Mesothelial cell of epicardium (in vitro differentiated cells): ENCODE results near the gene LUZP2. TPM values are rescaled to one million over a fixed set of nuclear protein-coding genes. Genes with fewer than 3 reads are reported as not detected.

Experiments
- DNase-seq, 2 experiments: peaks; one replicate each; pipeline ENCODE4 v3.0.0; 2021; ENCODE audit warnings: low spot score in 2 of 2; ENCODE audit not compliant: unreplicated experiment in 2 of 2
- H3K27ac Mint-ChIP-seq: 2 replicates; pipeline ENCODE4 v1.8.0; 2021; ENCODE audit warnings: mixed read lengths
- H3K27me3 Mint-ChIP-seq: 2 replicates; pipeline ENCODE4 v1.8.0; 2021; ENCODE audit warnings: low read depth, mixed read lengths
- H3K36me3 Mint-ChIP-seq: 2 replicates; pipeline ENCODE4 v1.8.0; 2021; ENCODE audit warnings: mixed read lengths
- H3K4me1 Mint-ChIP-seq: 2 replicates; pipeline ENCODE4 v1.8.0; 2021; ENCODE audit warnings: mixed read lengths
- H3K4me3 Mint-ChIP-seq: 2 replicates; pipeline ENCODE4 v1.8.0; 2021; ENCODE audit warnings: mild to moderate bottlenecking, moderate library complexity, mixed read lengths
- H3K9me3 Mint-ChIP-seq: 2 replicates; pipeline ENCODE4 v1.8.0; 2021; ENCODE audit warnings: mixed read lengths
- total RNA-seq: library from RNA; stranded (reverse); gene quantifications from 3 replicates; pipeline ENCODE4 v1.2.1, GENCODE V29; 2021
- TF ChIP-seq, protein P1 (sequence below): fragments of 200-600 bp; sonication (generic); IDR thresholded peaks from one replicate; pipeline ENCODE4 v1.5.0; 2021; ENCODE audit warnings: antibody characterized with exemption; ENCODE audit not compliant: unreplicated experiment

The LUZP2 gene
- total RNA-seq, 1 donor from 2014 or later, result 4.5 TPM

GRCh38 chr11:24932110-24933000 is 435.5 kb downstream of the LUZP2 start:
- H3K4me3 Mint-ChIP-seq, result no peak overlapping the region
- H3K27me3 Mint-ChIP-seq, result no peaks in the 10 kb centered on the region
- DNase-seq, result no peak
- peaks cover 10% of the 10 kb centered on the region for H3K36me3 Mint-ChIP-seq
- no peak overlapping the region for H3K27ac Mint-ChIP-seq
- TF ChIP-seq, protein P1, sequence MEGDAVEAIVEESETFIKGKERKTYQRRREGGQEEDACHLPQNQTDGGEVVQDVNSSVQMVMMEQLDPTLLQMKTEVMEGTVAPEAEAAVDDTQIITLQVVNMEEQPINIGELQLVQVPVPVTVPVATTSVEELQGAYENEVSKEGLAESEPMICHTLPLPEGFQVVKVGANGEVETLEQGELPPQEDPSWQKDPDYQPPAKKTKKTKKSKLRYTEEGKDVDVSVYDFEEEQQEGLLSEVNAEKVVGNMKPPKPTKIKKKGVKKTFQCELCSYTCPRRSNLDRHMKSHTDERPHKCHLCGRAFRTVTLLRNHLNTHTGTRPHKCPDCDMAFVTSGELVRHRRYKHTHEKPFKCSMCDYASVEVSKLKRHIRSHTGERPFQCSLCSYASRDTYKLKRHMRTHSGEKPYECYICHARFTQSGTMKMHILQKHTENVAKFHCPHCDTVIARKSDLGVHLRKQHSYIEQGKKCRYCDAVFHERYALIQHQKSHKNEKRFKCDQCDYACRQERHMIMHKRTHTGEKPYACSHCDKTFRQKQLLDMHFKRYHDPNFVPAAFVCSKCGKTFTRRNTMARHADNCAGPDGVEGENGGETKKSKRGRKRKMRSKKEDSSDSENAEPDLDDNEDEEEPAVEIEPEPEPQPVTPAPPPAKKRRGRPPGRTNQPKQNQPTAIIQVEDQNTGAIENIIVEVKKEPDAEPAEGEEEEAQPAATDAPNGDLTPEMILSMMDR, result no peak
- peaks cover 37% of the 10 kb centered on the region for H3K9me3 Mint-ChIP-seq
- peaks cover 9% of the 10 kb centered on the region for H3K4me1 Mint-ChIP-seq

DNA sequence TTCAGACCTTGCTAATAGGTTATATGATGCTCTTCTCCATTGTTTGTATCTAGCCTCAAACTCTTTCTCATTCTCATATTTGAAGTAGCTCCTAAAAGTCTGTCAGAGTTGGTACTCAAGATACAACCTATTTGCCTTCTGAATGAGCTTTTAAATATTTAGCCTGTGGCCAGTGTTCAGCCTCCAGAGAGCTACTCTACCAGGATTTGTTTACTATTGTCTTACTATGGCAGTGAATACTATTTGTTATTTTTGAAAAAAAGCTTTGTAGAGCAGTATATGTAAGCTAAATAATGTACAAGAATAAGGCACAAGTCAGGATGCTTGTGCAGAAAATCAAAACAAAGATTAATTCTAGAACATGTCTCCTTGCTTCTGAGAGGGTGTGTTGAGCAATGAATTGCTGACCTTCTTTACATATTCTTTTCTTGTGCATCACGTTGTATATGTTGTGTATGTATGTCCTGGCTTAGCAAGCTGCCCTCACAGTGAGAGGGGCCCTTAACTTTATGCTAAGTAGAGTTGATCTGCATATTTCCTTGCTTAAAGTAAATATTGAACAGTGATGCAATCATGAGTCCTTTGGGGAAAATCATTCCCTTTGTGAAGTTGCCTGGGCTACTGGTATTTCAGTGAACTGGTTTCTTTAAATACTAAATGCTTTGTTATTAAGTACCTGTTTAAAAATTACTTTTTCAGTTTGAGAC is 438.0 kb downstream of the LUZP2 start:
- Mint-ChIP-seq H3K4me1 (peaks cover 9% of the 10 kb centered on the region), H3K4me3 (no peak overlapping the region), H3K9me3 (peaks cover 15% of the 10 kb centered on the region), H3K36me3 (peaks cover 6% of the 10 kb centered on the region), H3K27ac (no peak overlapping the region), H3K27me3 (no peaks in the 10 kb centered on the region)
- no peak for DNase-seq
- TF ChIP-seq, protein P1, result no peak

DNA sequence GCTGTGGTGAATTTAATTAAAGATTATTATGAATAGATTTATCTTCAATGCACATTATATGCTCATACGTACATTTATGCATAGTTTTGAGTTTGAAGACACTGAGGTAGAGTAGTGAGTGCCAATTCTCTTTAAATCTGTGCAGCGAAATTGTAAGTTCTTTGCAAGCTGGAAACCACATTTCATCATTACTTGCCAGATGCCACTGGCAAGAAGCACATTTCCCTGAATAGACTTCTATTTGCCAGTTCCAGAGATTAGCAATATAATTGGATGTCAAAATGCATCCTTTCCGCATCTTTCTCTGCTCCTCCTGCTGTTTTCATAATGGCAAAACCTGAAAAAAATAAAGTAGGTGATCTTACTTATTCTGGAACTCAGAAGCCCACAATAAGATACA is 448.0 kb downstream of the LUZP2 start:
- TF ChIP-seq, protein P1, result no peak
- Mint-ChIP-seq H3K36me3 (no peaks in the 10 kb centered on the region), H3K27me3 (no peaks in the 10 kb centered on the region), H3K9me3 (no peaks in the 10 kb centered on the region), H3K4me1 (peaks cover 1% of the 10 kb centered on the region), H3K4me3 (no peak overlapping the region), H3K27ac (no peak overlapping the region)
- no peak for DNase-seq

- H3K27me3 Mint-ChIP-seq, result no peaks in the 10 kb centered on the region
- H3K9me3 Mint-ChIP-seq, result no peaks in the 10 kb centered on the region
- TF ChIP-seq, protein P1, result no peak
- H3K27ac Mint-ChIP-seq, result no peak overlapping the region
- H3K4me3 Mint-ChIP-seq, result no peak overlapping the region
- H3K36me3 Mint-ChIP-seq, result no peaks in the 10 kb centered on the region
- peaks cover 3% of the 10 kb centered on the region for H3K4me1 Mint-ChIP-seq
- DNase-seq, result no peak
Observed at GRCh38 chr11:24949406-24949805, 452.6 kb downstream of the LUZP2 start.

DNA sequence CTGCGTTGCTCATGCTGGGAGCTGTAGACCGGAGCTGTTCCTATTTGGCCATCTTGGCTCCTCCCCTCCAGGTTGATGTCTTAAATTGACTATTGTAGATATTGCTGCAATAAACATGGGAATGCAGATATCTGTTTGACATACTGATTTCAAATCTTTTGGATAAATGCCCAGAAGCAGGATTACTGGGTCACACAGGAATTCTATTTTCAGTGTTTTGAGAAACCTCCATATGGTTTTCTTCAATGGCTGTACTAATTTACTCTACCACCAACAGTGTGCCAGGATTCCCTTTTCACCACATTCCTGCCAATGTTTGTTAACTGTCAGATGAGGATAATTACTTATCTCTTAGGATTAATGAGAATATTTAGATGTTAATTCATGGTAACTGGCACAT is 467.0 kb downstream of the LUZP2 start:
- Mint-ChIP-seq H3K27ac (no peak overlapping the region), H3K4me1 (peaks cover 5% of the 10 kb centered on the region), H3K27me3 (no peaks in the 10 kb centered on the region), H3K4me3 (no peak overlapping the region), H3K36me3 (peaks cover 8% of the 10 kb centered on the region), H3K9me3 (peaks cover 9% of the 10 kb centered on the region)
- DNase-seq, result no peak
- TF ChIP-seq, protein P1, result no peak
